IPS DF 6.9 (cell line): ENCODE data around the gene NRIP3.
A peak's percentile ranks its signal among the peaks of the same experiment; 100 is the strongest.
"Not testable (repeated sequence)": the region's sequence is repeated elsewhere in the genome, so short reads cannot be mapped to it uniquely, and the experiment has no call there.

Source experiments
- DNase-seq: peaks from one replicate; pipeline ENCODE4 v3.0.0-alpha.2; 2013; ENCODE audit warnings: low read depth, low spot score
- H3K27ac ChIP-seq: one replicate; pipeline ENCODE4 v1.5.1; 2013; ENCODE audit warnings: low read length, control low read depth
- H3K27me3 ChIP-seq: 2 replicates; pipeline ENCODE4 v1.6.1; 2013; ENCODE audit warnings: mild to moderate bottlenecking, low read length; ENCODE audit not compliant: control insufficient read depth, insufficient read depth
- H3K36me3 ChIP-seq: 2 replicates; pipeline ENCODE4 v1.6.1; 2013; ENCODE audit warnings: low read length; ENCODE audit not compliant: control insufficient read depth, insufficient read depth
- H3K4me1 ChIP-seq: 2 replicates; pipeline ENCODE4 v1.6.1; 2013; ENCODE audit warnings: low read length; ENCODE audit not compliant: control insufficient read depth, insufficient read depth
- H3K4me3 ChIP-seq: 2 replicates; pipeline ENCODE4 v1.5.1; 2013; ENCODE audit warnings: mild to moderate bottlenecking, low read length
- H3K9me3 ChIP-seq: 2 replicates; pipeline ENCODE4 v1.6.1; 2013; ENCODE audit warnings: low read length, inconsistent platforms; ENCODE audit not compliant: control insufficient read depth, insufficient read depth
- WGBS: extraction: QIAGEN DNeasy Blood & Tissue Kit; methylation state at CpG from one replicate; pipeline ENCODE4 v1.1.7; 2013; ENCODE audit warnings: mixed read lengths, missing lambda C conversion rate; ENCODE audit not compliant: insufficient read length, insufficient coverage; 5-methylcytosine and 5-hydroxymethylcytosine counted together

NRIP3 gene

GRCh38 chr11:9017773-9018172 is 14.0 kb upstream of the NRIP3 start:
- no CpG with 5 or more reads among the region's 5 CpGs for WGBS
- Histone ChIP-seq H3K4me1 (no peaks in the 10 kb centered on the region; the same call in 1 of the 2 replicates), H3K9me3 (no peaks in the 10 kb centered on the region), H3K36me3 (no peaks in the 10 kb centered on the region), H3K4me3 (no peak overlapping the region), H3K27me3 (no peaks in the 10 kb centered on the region), H3K27ac (no peak overlapping the region)
- no peak for DNase-seq

GRCh38 chr11:9016916-9017642 is 13.3 kb upstream of the NRIP3 start:
- H3K36me3 ChIP-seq: no peaks in the 10 kb centered on the region
- H3K27me3 ChIP-seq: no peaks in the 10 kb centered on the region
- no CpG with 5 or more reads among the region's 6 CpGs for WGBS
- DNase-seq: no peak
- no peaks in the 10 kb centered on the region for H3K9me3 ChIP-seq
- no peaks in the 10 kb centered on the region; the same call in 1 of the 2 replicates for H3K4me1 ChIP-seq
- no peak overlapping the region for H3K4me3 ChIP-seq
- H3K27ac ChIP-seq: no peak overlapping the region

- Histone ChIP-seq H3K27ac (no peak overlapping the region), H3K9me3 (no peaks in the 10 kb centered on the region), H3K4me3 (no peak overlapping the region), H3K36me3 (no peaks in the 10 kb centered on the region), H3K27me3 (no peaks in the 10 kb centered on the region), H3K4me1 (no peaks in the 10 kb centered on the region; the same call in 1 of the 2 replicates)
- no CpG with 5 or more reads among the region's 4 CpGs for WGBS
- DNase-seq: peak; percentile 72
Measured at GRCh38 chr11:9015677-9016076, 11.9 kb upstream of the NRIP3 start.

- no peak for DNase-seq
- no peaks in the 10 kb centered on the region for H3K27me3 ChIP-seq
- no CpG with 5 or more reads among the region's 3 CpGs for WGBS
- no peak overlapping the region for H3K4me3 ChIP-seq
- no peaks in the 10 kb centered on the region; the same call in 1 of the 2 replicates for H3K4me1 ChIP-seq
- H3K9me3 ChIP-seq: no peaks in the 10 kb centered on the region
- no peaks in the 10 kb centered on the region for H3K36me3 ChIP-seq
- H3K27ac ChIP-seq: no peak overlapping the region
Measured at GRCh38 chr11:9014826-9015225, 11.0 kb upstream of the NRIP3 start.

GRCh38 chr11:9013373-9013772 is 9.6 kb upstream of the NRIP3 start:
- Histone ChIP-seq H3K36me3 (no peaks in the 10 kb centered on the region), H3K4me1 (no peaks in the 10 kb centered on the region; the same call in 1 of the 2 replicates), H3K27ac (no peak overlapping the region), H3K9me3 (no peaks in the 10 kb centered on the region), H3K27me3 (no peaks in the 10 kb centered on the region), H3K4me3 (no peak overlapping the region)
- WGBS: no CpG with 5 or more reads among the region's 4 CpGs
- no peak for DNase-seq

GRCh38 chr11:9009538-9009937 is 5.7 kb upstream of the NRIP3 start:
- H3K27ac ChIP-seq, H3K9me3 ChIP-seq, H3K36me3 ChIP-seq, DNase-seq, H3K4me3 ChIP-seq, H3K4me1 ChIP-seq: not testable (repeated sequence)
- peaks cover 10% of the 10 kb centered on the region; the same call in 1 of the 2 replicates for H3K27me3 ChIP-seq
- no CpG with 5 or more reads among the region's 1 CpG for WGBS

- Histone ChIP-seq H3K36me3 (no peaks in the 10 kb centered on the region; the same call in 1 of the 2 replicates), H3K27ac (no peak overlapping the region), H3K4me1 (no peaks in the 10 kb centered on the region), H3K4me3 (no peak overlapping the region), H3K9me3 (no peaks in the 10 kb centered on the region), H3K27me3 (peaks cover 10% of the 10 kb centered on the region; the same call in 1 of the 2 replicates)
- DNase-seq: no peak
- no CpG with 5 or more reads among the region's 1 CpG for WGBS
Measured at GRCh38 chr11:9008661-9009060, 4.9 kb upstream of the NRIP3 start.

- WGBS: no CpG with 5 or more reads among the region's 3 CpGs
- Histone ChIP-seq H3K27ac (no peak overlapping the region), H3K4me1 (no peaks in the 10 kb centered on the region), H3K27me3 (peaks cover 15% of the 10 kb centered on the region; the same call in 1 of the 2 replicates), H3K9me3 (no peaks in the 10 kb centered on the region), H3K36me3 (no peaks in the 10 kb centered on the region; the same call in 1 of the 2 replicates), H3K4me3 (no peak overlapping the region)
- DNase-seq: no peak
Measured at GRCh38 chr11:9008011-9008550, 4.3 kb upstream of the NRIP3 start.

- Histone ChIP-seq H3K4me3 (no peak overlapping the region), H3K27ac (no peak overlapping the region), H3K27me3 (peaks cover 21% of the 10 kb centered on the region; the same call in 1 of the 2 replicates), H3K9me3 (no peaks in the 10 kb centered on the region), H3K36me3 (no peaks in the 10 kb centered on the region; the same call in 1 of the 2 replicates), H3K4me1 (no peaks in the 10 kb centered on the region)
- no CpG with 5 or more reads among the region's 4 CpGs for WGBS
- no peak for DNase-seq
Measured at GRCh38 chr11:9005087-9005486, 1.3 kb upstream of the NRIP3 start.

GRCh38 chr11:9004183-9004926 is 554 bp upstream of the NRIP3 start:
- DNase-seq: no peak

More at GRCh38 chr11:9004183-9004926, 554 bp upstream of the NRIP3 start:
- Histone ChIP-seq H3K4me1 (no peaks in the 10 kb centered on the region), H3K9me3 (no peaks in the 10 kb centered on the region), H3K27ac (no peak overlapping the region), H3K4me3 (peak overlapping the region; percentile 30; the same call in 1 of the 2 replicates), H3K27me3 (peaks cover 21% of the 10 kb centered on the region; the same call in 1 of the 2 replicates), H3K36me3 (no peaks in the 10 kb centered on the region; the same call in 1 of the 2 replicates)
- WGBS: no CpG with 5 or more reads among the region's 69 CpGs
